ENCODE measurements around the gene ST6GALNAC6. TPM values are rescaled to one million over a fixed set of nuclear protein-coding genes. Genes with fewer than 3 reads are reported as not detected.

The ST6GALNAC6 gene
- polyA plus RNA-seq, 2 donors: 21.8 to 23.6 TPM

DNA sequence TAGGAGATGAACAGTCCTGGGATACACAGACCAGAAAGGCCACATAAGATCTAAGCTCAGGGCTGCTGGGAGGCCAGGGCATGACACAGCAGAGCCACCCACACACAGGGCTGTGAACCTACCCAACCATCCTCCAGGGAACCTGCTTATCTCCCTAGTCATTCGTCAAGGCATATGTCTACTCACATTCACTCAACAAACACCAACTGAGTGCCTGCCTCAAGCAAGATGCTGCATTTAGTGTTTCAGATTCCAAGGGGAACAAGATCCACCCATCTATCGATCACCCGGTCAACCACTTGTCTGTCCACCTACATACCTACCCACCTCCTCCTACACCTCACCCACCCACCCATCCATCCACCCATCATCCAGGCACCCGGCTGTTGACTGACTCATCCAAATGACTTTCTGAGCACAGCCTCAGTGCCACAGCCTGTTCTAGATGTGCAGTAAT is 36.4 kb upstream of the ST6GALNAC6 start:
- peaks cover 5 to 13% of the 10 kb centered on the region in 2 donors for H3K4me1 ChIP-seq (ENCODE audit: control insufficient read depth in 2 of 2, insufficient read depth in 2 of 2, low read length in 1 of 2)
- no peak overlapping the region for H3K27ac ChIP-seq (ENCODE audit: low read depth in 2 of 2, low read length in 1 of 2)
- no peaks in the 10 kb centered on the region for H3K9me3 ChIP-seq (ENCODE audit: control insufficient read depth in 2 of 2, insufficient read depth in 1 of 2, low read depth in 1 of 2, low read length in 1 of 2)
- H3K27me3 ChIP-seq (ENCODE audit: control insufficient read depth in 1 of 2, insufficient read depth in 2 of 2, low read length in 2 of 2): no peaks in the 10 kb centered on the region
- 63 to 69% methylated on average over 4 of the region's 4 CpGs for WGBS, 2 donors
- peaks cover 0 to 8% of the 10 kb centered on the region in 2 donors for H3K36me3 ChIP-seq (ENCODE audit: control insufficient read depth in 2 of 2, insufficient read depth in 2 of 2, low read length in 1 of 2)
- H3K4me3 ChIP-seq (ENCODE audit: low read depth in 1 of 2, low read length in 2 of 2): no peak overlapping the region

DNA sequence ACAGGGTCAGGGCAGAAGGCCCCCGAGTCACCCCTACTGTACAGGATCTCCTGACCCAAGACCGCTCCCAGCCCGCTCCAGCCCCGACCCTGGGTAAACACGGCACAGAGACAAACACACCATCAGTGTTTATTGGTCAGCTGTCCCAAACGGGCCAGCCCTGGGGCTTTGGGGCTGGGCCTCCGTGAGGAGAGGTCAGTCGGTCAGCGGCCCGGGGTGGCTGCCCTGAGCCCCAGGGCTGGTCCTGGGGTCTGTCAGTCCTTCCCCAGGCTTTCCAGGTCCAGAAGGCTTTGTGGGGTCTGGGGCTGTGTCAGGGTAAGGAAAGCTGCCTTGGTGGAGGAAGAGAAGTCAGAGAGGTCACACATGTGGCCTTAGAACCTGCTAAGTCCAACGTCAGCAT is 35.6 kb upstream of the ST6GALNAC6 start:
- peaks cover 0 to 5% of the 10 kb centered on the region in 2 donors for H3K36me3 ChIP-seq (ENCODE audit: control insufficient read depth in 2 of 2, insufficient read depth in 2 of 2, low read length in 1 of 2)
- no peak overlapping the region for H3K4me3 ChIP-seq (ENCODE audit: low read depth in 1 of 2, low read length in 2 of 2)
- H3K27me3 ChIP-seq (ENCODE audit: control insufficient read depth in 1 of 2, insufficient read depth in 2 of 2, low read length in 2 of 2): no peaks in the 10 kb centered on the region
- H3K4me1 ChIP-seq (ENCODE audit: control insufficient read depth in 2 of 2, insufficient read depth in 2 of 2, low read length in 1 of 2): peaks cover 5 to 14% of the 10 kb centered on the region in 2 donors
- no peaks in the 10 kb centered on the region for H3K9me3 ChIP-seq (ENCODE audit: control insufficient read depth in 2 of 2, insufficient read depth in 1 of 2, low read depth in 1 of 2, low read length in 1 of 2)
- WGBS, 2 donors: 66 to 71% methylated on average over 11 of the region's 11 CpGs
- H3K27ac ChIP-seq (ENCODE audit: low read depth in 2 of 2, low read length in 1 of 2): no peak overlapping the region

DNA sequence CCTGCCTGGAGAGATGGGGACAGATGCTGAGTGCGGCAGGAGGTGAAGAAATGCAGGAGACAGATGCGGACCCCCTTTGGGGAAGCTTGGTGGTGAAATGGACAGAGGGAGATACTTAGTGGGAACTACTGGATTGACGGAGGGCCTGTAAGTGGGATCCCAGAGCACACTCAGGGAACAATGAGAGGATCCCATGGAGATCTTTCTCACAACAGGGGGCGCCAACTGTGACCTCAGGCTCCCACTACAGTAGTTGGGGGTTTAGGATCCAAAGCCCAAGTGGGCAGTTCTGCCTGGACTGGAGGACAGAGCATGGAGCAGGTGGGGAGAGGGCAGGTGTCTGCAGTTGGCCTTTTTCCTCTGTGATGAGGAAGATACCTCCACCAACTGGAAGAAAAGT is 34.8 kb upstream of the ST6GALNAC6 start:
- peaks cover 5 to 14% of the 10 kb centered on the region in 2 donors for H3K4me1 ChIP-seq (ENCODE audit: control insufficient read depth in 2 of 2, insufficient read depth in 2 of 2, low read length in 1 of 2)
- H3K36me3 ChIP-seq (ENCODE audit: control insufficient read depth in 2 of 2, insufficient read depth in 2 of 2, low read length in 1 of 2): peaks cover 0 to 3% of the 10 kb centered on the region in 2 donors
- no peak overlapping the region for H3K27ac ChIP-seq (ENCODE audit: low read depth in 2 of 2, low read length in 1 of 2)
- no peaks in the 10 kb centered on the region for H3K27me3 ChIP-seq (ENCODE audit: control insufficient read depth in 1 of 2, insufficient read depth in 2 of 2, low read length in 2 of 2)
- no peaks in the 10 kb centered on the region for H3K9me3 ChIP-seq (ENCODE audit: control insufficient read depth in 2 of 2, insufficient read depth in 1 of 2, low read depth in 1 of 2, low read length in 1 of 2)
- 94 to 96% methylated on average over 4 of the region's 4 CpGs for WGBS, 2 donors
- H3K4me3 ChIP-seq (ENCODE audit: low read depth in 1 of 2, low read length in 2 of 2): no peak overlapping the region

DNA sequence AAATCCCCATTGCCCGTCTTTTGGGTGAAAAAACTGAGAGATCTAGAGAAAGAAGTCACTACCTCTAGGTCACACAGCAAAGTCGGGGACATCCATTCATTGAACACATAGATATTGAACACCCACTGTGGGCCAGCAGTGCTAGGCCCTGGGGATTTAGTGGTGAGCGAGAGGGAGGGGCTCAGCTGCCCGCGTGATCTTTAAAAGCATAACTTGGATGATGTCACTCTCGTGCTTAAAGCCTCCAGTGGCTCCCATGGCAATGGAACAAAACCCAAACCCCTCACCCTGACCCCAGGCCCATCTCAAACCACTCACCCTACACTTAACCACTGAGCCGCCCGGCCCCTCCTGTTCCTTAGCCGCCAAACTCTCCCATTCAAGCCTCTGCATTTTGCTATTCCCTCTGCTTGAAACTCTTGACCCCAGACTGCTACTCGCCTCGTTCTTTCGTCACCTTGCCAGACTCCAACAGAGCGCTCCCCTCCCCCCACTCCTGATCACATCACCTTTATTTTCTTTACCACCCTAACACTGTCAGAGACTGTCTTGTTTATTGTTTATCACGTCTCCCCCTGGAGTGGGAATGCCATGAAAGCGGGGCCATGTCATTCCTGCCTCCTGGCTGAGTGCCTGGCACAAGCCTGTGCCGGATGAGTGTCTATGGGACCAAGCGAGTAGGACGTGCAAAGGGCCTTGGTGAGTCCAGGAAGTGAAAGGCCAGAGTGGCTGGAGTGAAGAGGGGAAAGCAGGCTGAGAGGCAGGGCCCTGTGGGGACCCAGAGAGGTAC is 31.9 kb upstream of the ST6GALNAC6 start:
- no peaks in the 10 kb centered on the region for H3K27me3 ChIP-seq (ENCODE audit: control insufficient read depth in 1 of 2, insufficient read depth in 2 of 2, low read length in 2 of 2)
- 21 to 23% methylated on average over 18 of the region's 18 CpGs for WGBS, 2 donors
- peak overlapping the region in 1 of 2 donors; percentile 2 for H3K27ac ChIP-seq (ENCODE audit: low read depth in 2 of 2, low read length in 1 of 2)
- peaks cover 7 to 23% of the 10 kb centered on the region in 2 donors for H3K4me1 ChIP-seq (ENCODE audit: control insufficient read depth in 2 of 2, insufficient read depth in 2 of 2, low read length in 1 of 2)
- H3K36me3 ChIP-seq (ENCODE audit: control insufficient read depth in 2 of 2, insufficient read depth in 2 of 2, low read length in 1 of 2): peaks cover 0 to 3% of the 10 kb centered on the region in 2 donors
- H3K9me3 ChIP-seq (ENCODE audit: control insufficient read depth in 2 of 2, insufficient read depth in 1 of 2, low read depth in 1 of 2, low read length in 1 of 2): no peaks in the 10 kb centered on the region
- peak overlapping the region in 1 of 2 donors; percentile 47 for H3K4me3 ChIP-seq (ENCODE audit: low read depth in 1 of 2, low read length in 2 of 2)

DNA sequence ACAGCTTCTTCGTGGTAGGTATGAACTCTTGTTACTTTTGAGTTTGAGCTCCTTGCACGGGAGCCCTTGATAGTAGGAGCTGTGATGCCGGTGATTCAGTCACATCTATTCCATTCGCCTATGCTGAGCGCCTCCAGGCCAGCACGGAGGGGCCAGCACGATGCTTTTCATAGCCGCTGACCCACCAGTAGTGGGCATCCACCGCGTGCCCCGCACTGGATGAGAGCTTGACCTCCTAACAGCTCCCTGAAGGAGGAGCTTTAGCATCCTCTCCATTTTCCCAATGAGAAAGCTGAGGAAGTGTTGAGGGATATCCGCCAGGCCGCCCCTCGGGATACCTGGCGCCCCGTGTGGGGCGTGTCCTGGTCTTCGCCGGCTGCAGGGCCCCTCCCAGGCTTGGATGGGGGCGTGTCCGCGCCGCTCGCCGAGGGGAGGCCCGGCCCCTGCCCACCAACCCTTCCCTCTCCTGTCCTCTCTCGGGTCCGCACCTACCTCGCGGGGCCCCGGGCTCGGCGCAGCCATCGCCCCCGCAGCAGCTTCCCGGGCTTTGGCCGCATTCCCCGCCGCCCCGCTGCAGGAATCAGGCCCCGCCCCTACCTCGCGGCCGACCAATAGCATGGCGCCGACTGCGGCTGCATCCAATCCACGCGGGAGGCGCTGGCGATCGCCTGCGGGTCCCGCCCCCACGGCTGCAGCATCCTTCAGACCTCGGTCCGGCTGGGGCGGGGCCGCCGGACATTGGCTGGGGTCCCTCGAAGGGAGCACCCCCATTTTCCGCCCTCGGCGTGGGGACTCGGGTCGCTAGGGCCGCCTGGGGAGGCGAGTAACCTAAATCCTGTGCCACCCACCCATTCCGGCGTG is 31.1 kb upstream of the ST6GALNAC6 start, which contains the start of gene PIP5KL1:
Gene PIP5KL1, minus strand, starts transcription at position 547 of the 861 bp plus-strand sequence. Its CDS starts 25 bp downstream, at position 522.
- Histone ChIP-seq H3K27ac (ENCODE audit: low read depth in 2 of 2, low read length in 1 of 2) (peak within 1 kb of the TSS in 1 of 2 donors; percentile 13), H3K36me3 (ENCODE audit: control insufficient read depth in 2 of 2, insufficient read depth in 2 of 2, low read length in 1 of 2) (peaks cover 0 to 1% of the 10 kb centered on the region in 2 donors), H3K4me1 (ENCODE audit: control insufficient read depth in 2 of 2, insufficient read depth in 2 of 2, low read length in 1 of 2) (peaks cover 5 to 19% of the 10 kb centered on the region in 2 donors), H3K4me3 (ENCODE audit: low read depth in 1 of 2, low read length in 2 of 2) (peak within 1 kb of the TSS; percentile 47 to 58), H3K27me3 (ENCODE audit: control insufficient read depth in 1 of 2, insufficient read depth in 2 of 2, low read length in 2 of 2) (no peaks in the 10 kb centered on the region), H3K9me3 (ENCODE audit: control insufficient read depth in 2 of 2, insufficient read depth in 1 of 2, low read depth in 1 of 2, low read length in 1 of 2) (no peaks in the 10 kb centered on the region)
- 2 to 3% methylated on average over 61 to 70 of the region's 70 CpGs for WGBS, 2 donors

DNA sequence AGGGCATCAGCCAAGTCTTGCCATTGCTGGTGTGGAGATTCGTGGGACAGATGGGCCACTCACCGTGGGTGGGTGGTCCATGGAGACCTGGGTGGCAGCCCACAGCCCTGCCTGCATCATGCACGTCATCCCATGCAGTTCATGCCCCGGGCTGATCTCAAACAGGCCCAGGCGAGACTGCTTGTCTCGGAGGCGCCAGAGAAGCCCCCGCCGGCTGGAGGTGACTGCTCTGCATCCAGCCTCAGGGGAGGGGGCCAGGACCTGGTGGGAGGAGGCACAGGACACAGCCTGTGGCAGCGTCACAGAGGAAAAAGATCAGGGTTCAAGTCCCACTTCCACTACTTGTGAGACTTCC is 30.2 kb upstream of the ST6GALNAC6 start:
- Histone ChIP-seq H3K4me1 (ENCODE audit: control insufficient read depth in 2 of 2, insufficient read depth in 2 of 2, low read length in 1 of 2) (peaks cover 5 to 19% of the 10 kb centered on the region in 2 donors), H3K27me3 (ENCODE audit: control insufficient read depth in 1 of 2, insufficient read depth in 2 of 2, low read length in 2 of 2) (no peaks in the 10 kb centered on the region), H3K4me3 (ENCODE audit: low read depth in 1 of 2, low read length in 2 of 2) (no peak overlapping the region), H3K27ac (ENCODE audit: low read depth in 2 of 2, low read length in 1 of 2) (no peak overlapping the region), H3K36me3 (ENCODE audit: control insufficient read depth in 2 of 2, insufficient read depth in 2 of 2, low read length in 1 of 2) (no peaks in the 10 kb centered on the region), H3K9me3 (ENCODE audit: control insufficient read depth in 2 of 2, insufficient read depth in 1 of 2, low read depth in 1 of 2, low read length in 1 of 2) (no peaks in the 10 kb centered on the region)
- 47 to 53% methylated on average over 10 of the region's 10 CpGs for WGBS, 2 donors

DNA sequence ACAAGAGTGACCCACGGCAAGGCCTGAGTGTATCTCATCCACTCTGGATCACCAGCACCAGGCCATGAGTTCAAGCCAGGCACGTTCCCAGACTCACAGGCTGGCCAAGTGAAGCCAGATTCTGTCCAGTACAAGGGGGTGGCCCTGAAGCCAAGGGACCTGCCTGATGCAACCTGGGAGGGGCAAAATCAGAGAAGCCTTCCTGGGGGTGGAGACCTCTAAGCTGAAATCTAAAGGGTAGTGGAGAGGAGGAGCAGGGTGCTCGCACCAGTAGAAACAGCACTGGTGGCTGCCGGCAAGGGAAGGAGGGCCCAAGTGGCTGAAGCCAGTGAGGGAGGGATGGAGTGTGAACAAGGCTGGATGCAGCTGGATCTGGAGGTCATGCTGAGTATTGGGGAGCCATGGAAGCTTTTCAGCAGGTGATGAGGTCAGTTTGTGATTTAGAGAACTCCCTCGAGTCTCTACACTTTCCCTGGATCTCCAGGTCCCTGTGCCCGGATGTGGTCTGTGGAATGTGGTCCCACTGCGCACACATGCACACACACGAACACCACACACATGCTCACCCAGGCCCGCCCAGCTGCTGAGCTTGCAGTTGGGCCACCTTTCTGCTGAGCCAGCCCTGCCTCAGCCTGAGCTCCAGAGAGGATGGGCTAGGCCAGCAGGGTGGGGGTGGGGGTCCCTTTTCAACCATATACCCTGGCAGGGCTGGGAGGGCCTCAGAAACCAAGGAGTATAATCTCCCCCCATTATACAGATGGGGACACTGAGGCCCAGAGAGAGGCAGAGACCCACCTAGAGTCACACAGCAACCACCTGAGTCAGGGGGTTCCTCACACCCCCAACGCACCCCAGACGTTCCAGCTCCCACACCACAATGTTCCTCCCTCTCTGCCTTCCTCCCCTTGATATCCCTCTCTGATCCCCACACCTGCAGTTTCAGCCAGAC is 29.5 kb upstream of the ST6GALNAC6 start:
- Histone ChIP-seq H3K9me3 (ENCODE audit: control insufficient read depth in 2 of 2, insufficient read depth in 1 of 2, low read depth in 1 of 2, low read length in 1 of 2) (no peaks in the 10 kb centered on the region), H3K36me3 (ENCODE audit: control insufficient read depth in 2 of 2, insufficient read depth in 2 of 2, low read length in 1 of 2) (no peaks in the 10 kb centered on the region), H3K27ac (ENCODE audit: low read depth in 2 of 2, low read length in 1 of 2) (peak overlapping the region in 1 of 2 donors; percentile 44), H3K4me1 (ENCODE audit: control insufficient read depth in 2 of 2, insufficient read depth in 2 of 2, low read length in 1 of 2) (peaks cover 5 to 19% of the 10 kb centered on the region in 2 donors), H3K27me3 (ENCODE audit: control insufficient read depth in 1 of 2, insufficient read depth in 2 of 2, low read length in 2 of 2) (no peaks in the 10 kb centered on the region), H3K4me3 (ENCODE audit: low read depth in 1 of 2, low read length in 2 of 2) (no peak overlapping the region)
- WGBS, 2 donors: 71 to 73% methylated on average over 10 to 11 of the region's 11 CpGs

DNA sequence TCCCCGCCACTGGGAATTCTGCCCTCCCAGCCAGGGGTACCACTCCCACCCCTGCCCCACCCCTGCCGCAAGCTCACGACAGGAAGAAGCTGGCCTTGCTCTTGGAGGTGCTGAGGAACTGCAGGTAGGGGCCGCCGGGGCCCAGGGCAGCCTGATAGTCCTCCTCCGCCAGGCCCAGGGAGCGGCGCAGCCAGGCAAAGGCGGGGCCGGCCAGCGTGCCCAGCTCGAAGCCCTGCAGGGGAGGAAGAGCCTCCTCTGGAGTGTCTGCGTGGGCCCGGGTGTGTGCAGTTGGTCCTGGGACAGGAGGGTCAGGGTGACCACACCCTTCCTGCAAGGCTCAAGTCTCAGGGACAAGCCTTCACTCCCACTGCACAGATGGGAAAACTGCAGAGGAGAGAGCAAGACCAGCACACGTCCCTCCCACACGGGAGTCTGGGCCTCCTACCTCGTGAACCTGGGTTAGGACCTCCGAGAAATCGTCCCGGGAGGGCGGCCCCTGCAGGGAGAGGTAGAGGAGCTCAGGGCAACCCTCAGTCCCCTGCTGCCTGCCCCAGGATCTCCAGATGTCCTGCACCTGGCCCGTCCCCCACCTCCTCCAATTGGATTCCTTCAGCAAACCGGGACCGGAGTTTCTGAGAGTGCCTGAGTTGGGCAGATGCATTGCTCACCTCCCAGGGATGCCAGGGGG is 28.7 kb upstream of the ST6GALNAC6 start:
- 21 to 25% methylated on average over 22 to 24 of the region's 24 CpGs for WGBS, 2 donors
- Histone ChIP-seq H3K4me3 (ENCODE audit: low read depth in 1 of 2, low read length in 2 of 2) (peak overlapping the region in 1 of 2 donors; percentile 41), H3K9me3 (ENCODE audit: control insufficient read depth in 2 of 2, insufficient read depth in 1 of 2, low read depth in 1 of 2, low read length in 1 of 2) (no peaks in the 10 kb centered on the region), H3K36me3 (ENCODE audit: control insufficient read depth in 2 of 2, insufficient read depth in 2 of 2, low read length in 1 of 2) (no peaks in the 10 kb centered on the region), H3K4me1 (ENCODE audit: control insufficient read depth in 2 of 2, insufficient read depth in 2 of 2, low read length in 1 of 2) (peaks cover 5 to 19% of the 10 kb centered on the region in 2 donors), H3K27me3 (ENCODE audit: control insufficient read depth in 1 of 2, insufficient read depth in 2 of 2, low read length in 2 of 2) (no peaks in the 10 kb centered on the region), H3K27ac (ENCODE audit: low read depth in 2 of 2, low read length in 1 of 2) (peak overlapping the region; percentile 28 to 44)

Measured in esophagus (tissue), 2 donors.